ENCODE data around the gene TMEM252.

The TMEM252 gene

DNA sequence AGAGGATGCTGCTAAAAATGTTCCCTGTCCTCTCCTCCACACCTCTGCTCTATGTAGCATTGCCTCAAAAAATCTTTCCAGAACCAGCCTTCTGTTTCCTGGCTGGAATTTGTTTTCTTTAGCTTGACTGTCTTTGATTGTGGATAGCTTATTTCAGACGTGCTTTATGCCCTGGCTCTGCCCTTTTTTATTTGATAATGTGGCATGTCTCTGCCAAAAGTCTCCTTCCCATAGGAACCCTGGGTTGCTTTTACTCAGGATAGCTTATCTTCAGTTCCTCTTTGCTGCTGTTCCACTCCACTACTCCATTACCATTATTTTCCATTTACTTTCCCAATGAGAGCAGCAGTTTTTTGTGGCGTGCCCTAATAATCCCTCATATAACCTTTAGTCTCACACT is 885 bp upstream of the TMEM252 start:
- DNase-seq (ENCODE audit: low spot score) = no peak

DNA sequence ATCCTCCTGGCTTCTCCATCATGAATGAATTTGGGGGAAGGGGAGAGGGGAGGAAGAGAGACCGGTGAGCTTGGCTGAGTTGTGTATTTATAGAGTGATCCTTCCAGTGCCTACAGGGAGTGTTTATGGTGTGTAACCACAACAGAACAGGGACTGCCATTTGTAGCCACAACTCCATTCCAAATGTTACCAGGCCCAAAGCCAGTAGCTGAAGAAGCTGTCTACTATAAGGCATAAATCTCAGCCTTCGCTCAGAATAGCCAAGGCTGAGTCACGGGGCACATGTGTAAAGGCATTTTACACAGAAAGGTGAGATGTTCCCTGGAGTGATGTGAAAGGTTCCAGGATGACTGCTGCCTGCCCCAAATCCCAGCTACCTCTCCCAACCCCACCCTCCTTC is 2.5 kb downstream of the TMEM252 start:
- peak; percentile 52 for DNase-seq (ENCODE audit: low spot score)

DNA sequence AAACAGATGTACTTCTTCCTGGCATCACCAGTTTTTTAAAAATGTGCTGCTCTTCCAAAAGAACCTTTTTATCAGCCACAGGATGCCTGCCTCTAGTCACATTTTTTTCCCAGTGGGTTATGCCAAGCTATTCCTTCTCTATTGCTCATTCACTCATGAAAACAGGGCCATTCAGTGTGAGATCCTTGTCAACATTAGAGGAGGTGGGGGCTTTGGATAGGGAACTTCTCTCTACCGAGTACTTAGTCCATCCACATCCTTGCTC is 3.1 kb downstream of the TMEM252 start:
- no peak for DNase-seq (ENCODE audit: low spot score)

DNA sequence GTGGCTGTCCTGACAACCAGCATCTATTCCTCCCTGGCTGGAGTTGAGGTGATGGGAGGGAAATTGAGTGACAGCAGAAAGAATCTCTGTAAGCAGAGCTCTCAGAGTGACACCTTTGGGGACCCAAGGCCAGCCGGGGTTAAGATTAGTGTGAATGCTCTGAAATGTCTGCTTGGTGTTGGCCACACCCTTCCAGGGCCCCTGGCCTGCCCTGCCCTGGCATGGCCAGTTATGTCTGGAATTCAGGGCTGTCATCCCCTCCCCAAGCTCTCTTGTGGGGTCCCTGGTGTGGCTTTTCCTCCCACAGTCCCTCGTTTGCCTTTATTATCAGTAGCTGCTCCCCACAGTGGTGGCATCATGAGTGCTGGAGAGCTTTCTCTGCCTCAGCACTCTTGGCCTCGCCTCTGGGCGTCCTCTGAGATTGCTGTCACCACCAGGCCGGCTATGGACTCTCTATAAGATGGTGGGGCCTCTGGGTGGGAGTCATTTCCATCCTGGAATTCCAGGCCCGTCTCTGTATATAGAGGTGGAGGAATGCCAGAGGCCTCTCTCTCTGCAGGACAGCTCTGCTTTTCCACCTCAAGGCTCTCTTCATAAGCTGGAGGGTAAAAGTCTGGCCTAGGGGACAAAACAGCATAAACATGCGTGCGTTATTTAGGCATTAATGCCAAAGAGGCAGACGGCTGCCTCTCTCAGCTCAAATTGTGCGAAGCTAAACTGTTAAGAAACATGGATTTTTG is 3.6 kb downstream of the TMEM252 start:
- DNase-seq (ENCODE audit: low spot score) = no peak

DNA sequence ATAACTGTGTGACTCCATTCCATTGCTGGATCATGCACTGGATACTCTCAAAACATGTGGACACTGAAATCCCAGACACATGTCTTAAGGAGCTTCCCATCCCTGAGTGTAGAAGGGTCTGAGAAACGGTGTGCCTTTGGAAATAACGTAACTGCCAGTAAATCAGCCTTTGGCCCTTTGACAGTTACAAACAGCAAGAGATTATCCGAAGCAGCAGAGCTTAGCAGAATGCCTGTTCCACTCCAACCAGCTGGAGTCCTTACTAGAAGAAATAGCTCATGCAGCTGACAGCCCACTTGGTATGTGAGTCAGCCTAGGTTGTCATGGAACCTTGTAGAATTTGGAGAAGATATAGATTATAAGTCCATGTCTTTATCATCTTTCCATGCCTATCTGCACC is 7.0 kb downstream of the TMEM252 start:
- DNase-seq (ENCODE audit: low spot score) = peak; percentile 42

DNA sequence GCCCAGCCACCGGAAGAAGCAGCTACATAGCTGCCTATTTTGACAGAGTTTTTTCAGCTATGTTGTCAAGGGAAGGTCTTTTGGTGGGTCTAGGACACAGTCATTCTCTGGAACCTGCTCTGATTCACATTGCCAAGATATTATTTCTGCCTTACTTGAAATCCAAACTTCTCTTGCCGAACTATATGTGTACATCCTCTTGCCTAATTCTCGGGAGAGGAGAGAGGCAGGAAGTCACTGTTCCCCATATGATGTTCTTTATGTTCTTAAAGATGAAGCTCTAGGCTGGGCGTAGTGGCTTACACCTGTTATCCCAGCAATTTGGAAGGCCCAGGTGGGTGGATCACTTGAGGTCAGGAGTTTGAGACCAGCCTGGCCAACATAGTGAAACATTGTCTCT is 8.6 kb downstream of the TMEM252 start:
- DNase-seq (ENCODE audit: low spot score) = no peak

DNA sequence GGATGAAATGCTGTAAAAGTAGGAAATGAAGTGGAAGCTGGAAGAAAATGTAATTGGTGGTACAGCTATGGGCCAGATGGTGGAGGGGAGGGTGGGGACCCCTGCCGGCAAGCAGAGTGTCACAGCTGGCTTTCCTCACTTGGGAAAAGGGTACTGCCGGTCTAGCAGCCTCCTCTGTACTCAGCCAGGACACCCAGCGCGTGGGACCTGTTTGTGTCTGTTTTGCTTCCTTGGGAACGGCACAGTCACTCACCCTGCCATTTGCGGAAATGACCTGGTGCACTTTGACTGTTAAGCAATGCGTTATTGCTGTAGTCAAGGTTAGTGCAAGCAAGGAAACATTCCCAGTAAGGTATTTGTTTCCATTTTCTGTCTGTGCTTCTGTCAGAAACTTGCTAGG is 10.1 kb downstream of the TMEM252 start:
- peak; percentile 88 for DNase-seq (ENCODE audit: low spot score)

DNA sequence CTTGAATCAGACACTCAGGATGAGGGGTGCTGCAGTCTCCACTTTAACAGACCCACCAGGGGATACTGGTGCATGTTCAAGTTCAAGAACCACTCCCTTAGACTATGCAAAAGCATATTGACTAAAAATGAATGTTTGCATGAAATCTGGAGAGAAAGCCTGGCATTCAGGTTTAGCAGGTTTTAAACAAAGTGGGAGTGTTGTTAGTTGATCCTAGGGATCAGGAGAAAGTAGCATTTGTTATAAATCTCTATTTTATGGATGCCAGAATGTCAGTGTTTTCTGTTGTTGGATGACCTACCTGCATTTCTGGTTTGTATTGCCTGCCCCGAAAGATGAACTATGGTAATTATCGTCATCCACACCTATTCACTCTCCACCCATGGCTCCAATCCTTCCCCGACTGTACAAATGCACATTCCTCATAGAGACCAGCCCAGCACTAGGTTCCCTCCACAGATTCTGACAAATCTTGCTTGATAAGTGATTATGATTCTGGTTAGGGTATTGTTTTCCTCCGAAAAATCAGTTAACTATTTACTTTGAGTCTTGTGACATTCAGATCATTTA is 17.2 kb downstream of the TMEM252 start:
- DNase-seq (ENCODE audit: low spot score) = no peak

DNA sequence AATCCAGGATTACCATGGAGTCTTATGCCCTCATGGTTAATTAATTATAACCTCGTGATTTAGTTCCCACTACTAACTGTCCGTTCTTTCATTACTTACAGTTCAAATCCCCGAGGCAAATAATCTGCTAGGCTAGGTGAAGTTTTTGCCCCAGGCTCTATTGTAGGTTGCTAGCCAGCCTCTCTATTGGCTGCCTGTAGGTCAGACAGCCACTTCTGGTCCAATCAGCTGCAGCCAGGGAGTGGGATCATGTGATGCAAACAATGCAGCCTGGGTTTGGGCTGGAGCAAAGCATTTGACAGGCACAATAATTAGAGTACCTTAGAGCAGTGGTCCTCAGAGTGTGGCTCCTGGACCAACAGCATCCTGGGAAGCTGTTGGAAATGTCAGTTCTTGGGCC is 17.7 kb downstream of the TMEM252 start:
- no peak for DNase-seq (ENCODE audit: low spot score)

DNA sequence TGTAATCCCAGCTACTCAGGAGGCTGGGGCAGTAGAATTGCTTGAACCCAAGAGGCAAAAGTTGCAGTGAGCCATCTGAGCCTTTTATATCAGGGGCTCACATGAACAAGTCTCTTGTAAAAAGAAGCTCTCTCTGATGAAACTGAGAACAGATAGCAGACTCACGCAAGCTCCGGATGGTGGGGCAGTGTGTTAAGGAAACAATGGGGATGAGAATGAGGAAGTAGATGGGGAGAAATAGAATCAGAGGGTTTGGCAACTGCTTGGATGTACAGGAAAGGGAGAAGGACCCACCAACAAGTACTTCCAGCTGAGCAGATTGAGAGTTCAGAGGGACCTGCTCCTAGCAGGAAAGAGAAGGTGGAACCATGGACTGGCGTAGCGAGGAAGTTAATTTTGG is 18.6 kb downstream of the TMEM252 start:
- DNase-seq (ENCODE audit: low spot score) = no peak

DNA sequence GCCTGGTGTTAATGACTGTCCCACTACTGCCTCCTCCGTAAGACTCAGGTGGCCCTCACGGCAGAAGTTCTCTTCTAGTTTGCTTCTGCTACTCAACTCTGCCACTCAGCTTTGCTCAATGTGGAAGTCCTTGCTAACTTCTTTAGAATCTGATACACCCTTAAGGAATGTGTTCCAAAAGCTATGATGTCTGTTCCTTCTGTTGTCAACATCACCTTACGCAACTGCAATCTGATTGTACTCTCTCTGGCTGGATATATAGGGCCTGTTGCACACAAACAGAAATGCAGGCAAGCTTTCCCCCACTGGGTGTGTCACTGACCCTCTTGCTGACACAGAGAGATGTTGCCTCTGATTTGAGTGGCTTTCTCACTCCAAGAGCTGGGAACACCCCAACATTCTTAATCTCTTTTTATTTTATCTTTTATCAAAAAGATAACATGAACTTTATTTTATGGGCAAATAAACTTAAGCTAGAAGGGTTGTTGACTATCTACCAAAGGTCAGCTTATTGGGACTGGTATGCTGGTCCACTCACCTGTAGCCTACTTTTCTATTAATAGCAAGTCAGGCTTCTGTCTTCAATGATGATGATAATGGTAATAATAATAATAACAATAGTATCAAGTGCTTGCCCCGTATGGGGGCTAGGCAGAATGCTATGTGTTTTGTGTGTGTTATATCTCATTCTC is 25.2 kb downstream of the TMEM252 start:
- DNase-seq (ENCODE audit: low spot score) = peak; percentile 53

DNA sequence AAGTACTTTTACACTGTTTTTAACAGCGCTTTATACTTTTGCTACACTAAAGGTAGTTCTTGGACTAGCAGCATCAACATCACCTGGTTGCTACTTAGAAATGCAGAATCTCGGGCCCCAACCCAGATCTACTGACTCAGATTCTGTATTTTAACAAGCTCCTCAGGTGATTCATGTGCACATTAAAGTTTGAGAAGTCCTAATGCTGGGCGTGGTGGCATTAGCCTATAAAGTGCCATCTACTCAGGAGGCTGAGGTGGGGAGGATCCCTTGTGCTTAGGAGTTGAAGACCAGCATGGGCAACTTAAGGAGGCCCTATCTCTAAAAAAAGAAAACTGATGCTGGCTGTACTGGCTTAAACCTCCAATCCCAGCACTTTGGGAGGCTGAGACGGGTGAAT is 26.7 kb downstream of the TMEM252 start:
- DNase-seq (ENCODE audit: low spot score) = no peak

DNA sequence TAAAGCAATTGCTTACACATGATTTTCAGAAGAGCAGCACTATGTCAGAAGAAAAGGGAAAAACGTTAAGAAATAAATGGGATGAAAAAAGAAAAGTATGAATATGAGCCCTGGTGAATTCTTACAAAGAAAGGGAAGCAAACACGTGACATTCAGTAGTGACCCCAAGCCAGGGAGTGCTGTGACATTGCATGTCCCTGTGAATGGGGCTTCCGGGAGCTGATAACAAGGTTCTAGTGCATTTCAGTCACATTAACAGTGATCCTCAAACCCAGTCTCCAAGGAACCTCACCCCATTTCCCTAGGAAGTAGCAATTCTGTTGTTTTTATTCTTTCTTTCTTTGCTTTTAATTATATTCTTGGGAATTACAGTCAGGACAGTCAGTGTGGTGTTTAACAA is 27.3 kb downstream of the TMEM252 start:
- DNase-seq (ENCODE audit: low spot score) = no peak

DNA sequence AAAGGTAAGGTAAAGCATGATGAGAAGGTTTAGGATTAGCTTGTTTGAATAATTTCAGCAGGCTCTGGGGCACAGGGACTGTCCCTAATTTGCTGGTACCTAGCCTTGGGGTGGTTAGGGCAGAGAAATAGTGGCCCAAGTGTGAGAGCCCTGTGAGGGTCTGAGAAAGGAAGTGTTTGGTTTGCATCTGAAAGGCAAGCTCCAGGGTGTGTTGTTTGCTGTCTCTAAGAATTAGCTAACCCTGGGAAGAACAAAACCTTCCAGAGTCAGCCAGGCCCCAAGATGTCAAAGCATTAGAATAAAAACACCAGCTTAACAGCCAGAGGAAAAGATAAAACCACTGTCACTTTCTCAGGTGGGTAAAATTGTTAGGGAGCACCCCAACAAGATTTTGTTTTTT is 31.0 kb downstream of the TMEM252 start:
- DNase-seq (ENCODE audit: low spot score) = no peak

DNA sequence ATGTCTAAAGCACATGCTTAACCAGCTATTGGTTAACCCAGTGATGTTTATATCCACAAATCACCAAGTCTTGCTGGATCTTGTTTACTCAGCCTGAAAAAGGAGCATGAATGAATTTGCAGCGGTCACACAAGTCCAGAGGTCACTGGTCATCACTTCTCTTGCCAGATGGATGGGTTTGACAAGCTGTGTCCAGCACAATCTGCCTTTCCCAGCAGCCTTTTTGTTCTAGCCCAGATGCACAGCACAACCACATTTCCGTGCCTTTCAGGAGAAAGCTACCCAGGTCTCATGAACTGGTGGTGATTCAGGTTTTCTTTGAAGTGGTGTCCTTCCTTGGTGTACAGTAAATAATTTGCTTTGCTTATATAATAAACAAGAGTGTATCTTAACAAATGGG is 32.1 kb downstream of the TMEM252 start:
- DNase-seq (ENCODE audit: low spot score) = peak; percentile 8

DNA sequence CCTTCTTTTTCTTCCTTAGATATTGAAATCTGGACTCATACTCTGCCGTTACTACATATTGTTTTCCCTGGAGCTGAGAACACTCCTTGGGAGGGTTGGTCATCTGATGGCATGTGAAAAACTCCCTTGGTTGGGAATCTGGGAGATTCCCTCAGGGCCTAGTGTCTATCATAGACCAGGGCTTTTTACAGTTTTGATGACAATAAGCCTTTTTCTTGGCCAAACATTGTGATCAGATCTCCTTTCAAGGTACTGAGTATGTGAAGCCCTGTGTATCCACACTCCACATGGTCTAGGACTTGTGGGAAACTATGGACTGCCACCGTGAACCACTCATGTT is 32.9 kb downstream of the TMEM252 start:
- no peak for DNase-seq (ENCODE audit: low spot score)

DNA sequence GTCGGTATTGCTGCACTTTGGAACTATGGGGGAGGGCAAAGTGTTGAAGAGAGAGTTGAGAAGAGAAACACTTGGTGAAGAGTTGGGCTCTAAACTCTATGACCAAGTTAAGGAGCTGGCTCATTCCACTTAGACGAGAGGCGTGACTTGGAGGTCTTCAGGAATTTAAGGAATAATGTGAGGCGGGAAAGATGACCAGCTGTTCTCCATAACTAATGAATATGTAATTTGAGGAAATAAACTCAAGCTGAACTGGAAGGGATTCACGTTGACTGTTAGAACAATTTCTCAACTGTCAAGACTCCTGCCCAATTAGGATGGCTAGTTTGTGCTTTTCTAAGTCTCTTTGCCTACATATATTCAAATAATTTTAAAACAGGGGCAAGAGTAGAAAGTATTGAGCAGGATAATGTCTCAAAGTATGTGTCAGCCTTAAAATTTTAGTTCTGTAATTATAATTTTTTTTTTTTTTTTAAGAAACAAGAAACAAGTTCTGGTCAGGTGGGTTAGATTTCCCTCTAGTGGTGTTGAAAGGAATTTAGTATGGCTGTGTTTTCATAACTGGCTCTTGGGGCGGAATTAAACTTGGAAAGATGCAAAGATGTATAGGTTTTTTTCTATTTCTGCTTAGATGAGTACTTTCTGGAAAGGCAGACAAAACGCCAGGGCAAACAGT is 33.4 kb downstream of the TMEM252 start:
- DNase-seq (ENCODE audit: low spot score) = peak; percentile 20

DNA sequence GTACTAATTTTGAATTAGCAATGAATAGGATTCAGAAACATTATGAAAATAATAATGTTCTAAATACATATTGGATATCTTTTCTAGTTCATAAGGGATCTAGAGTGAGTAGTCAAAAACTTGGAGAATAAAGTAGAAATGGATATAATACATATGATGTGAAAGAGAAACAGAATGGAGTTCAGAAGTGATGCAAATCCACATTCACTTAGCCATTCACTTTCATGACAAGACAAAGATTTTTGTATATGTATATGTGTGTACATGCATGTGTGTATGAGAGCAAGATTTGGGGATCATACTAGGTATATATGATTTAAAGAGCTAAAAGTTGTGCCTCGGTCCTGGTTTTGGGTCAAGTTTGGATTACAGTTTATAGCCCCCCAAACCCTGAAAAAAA is 34.1 kb downstream of the TMEM252 start:
- no peak for DNase-seq (ENCODE audit: low spot score)

DNA sequence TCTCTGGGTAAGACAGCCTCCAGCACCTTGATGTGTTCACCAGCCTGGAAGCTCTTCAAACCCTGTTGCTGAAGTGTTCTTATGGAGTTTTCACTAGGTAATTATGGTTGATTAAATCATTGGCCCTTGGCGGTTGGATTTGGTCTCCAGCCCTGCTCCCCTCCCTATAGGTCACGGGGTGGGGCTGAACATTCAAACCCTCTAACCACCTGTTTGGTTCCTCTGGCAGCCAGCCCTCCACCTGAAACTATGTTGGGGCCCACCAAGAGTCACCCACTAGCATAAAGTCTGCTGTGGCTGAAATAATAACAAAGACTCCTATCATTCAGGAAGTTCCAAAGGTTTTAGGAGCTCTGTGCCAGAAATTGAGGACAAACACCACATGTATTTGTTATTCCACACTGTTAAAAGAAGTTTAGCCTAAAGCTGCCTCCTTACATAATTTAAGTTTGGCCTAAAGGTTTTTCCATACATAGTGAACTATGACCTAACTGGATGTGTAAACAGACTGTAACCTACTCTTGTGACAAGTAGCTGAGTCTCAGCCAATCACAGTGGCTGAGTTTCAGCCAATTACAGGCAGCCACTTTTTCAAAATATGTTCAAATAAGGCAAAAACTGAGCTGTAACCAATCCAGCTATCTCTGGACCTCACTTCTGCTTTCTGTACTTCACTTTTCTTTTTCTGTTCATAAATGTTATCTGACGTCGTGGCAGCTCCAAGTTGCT is 34.8 kb downstream of the TMEM252 start:
- DNase-seq (ENCODE audit: low spot score) = no peak

DNA sequence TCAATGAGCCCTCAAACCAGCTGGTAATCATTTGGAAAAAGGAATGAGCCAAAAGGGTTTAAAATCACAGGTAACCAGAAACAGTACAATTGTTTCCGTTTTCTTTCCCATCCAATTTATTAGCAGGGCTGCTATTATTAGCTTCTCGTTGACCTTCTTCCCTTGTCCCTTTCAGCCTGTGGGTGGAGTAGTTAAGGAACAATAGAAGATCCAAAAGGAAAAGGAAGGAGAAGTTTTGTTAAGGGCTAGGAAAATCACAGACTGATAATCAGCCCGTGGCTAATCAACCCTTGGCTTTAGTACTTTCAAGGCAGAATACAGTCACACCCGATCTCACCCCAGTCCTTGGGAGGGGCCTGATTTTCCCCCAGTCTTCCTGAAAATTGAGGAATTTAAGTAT is 38.4 kb downstream of the TMEM252 start:
- no peak for DNase-seq (ENCODE audit: low spot score)

DNA sequence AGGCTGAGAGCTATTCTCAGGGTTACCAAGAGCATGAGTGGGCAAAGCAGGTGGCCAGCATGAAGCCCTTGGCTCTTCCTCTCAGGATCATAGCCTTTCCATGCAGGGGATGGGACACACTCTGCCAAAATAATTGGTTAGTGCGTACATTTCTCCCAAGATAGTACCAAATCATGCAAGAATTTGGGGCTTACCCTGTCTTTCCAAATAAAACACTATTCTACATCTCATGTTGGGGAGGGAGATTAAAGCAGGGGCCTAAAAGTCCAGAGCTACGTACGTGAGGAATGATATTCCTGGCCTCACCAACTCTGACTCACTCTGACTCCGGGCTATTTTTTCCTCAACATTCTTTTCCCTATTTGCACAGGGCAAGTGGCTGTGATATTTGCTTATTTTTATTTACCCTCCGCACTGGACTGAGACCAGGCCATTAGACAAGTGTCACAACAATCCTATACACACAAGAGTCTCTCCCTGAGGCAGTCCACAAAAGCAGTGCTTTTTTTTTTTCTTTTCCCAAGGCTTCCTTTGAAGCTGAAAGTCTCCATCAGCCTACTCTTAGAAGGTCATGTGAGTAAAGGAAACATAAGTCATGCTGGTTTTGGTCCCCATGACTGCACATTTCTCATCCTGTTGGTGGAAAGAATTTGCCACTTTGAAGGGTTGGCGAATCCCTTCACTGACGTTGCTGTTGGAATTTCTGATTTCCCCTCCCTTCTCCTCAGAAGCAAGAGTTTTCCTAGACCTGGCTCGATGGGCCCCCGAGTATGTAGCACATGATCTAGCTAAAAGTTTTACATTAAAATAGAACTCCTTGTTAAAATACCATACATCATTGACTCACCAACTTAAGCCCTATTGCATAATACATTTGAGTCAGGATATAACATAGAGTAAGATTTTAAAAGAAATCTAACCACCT is 40.0 kb downstream of the TMEM252 start:
- peak; percentile 85 for DNase-seq (ENCODE audit: low spot score)

DNA sequence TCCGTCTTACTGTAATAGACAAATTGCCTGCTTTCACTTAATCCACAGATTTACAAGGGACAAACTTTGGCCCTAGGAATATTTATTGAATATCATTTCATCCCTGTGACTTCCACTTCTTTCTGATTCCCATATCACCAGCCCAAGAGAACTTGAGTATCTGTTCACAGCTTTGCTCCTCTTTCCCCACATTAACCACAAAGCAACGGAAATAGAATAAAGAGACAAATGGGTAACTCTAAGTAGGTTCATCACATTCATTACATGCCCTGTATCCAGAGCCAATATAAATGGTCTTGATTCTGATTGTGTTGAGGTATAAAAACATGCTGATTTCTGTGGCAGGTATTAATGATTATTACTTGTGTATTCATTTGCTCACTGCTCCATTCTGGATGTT is 41.9 kb downstream of the TMEM252 start:
- DNase-seq (ENCODE audit: low spot score) = no peak
